Measurements from ENCODE around the gene ITPR1. TPM values are rescaled to one million over a fixed set of nuclear protein-coding genes. Genes with fewer than 3 reads are reported as not detected.
"Not testable (repeated sequence)": the region's sequence is repeated elsewhere in the genome, so short reads cannot be mapped to it uniquely, and the experiment has no call there.

The ITPR1 gene
- polyA plus RNA-seq, 1 experiment = 1.4 TPM

GRCh38 chr3:4758957-4759656 is 266.0 kb downstream of the ITPR1 start:
- Histone ChIP-seq H3K27me3 (ENCODE audit: control insufficient read depth, insufficient read depth, low read length) (peaks cover 5% of the 10 kb centered on the region), H3K4me3 (ENCODE audit: low read depth, low read length) (no peak overlapping the region), H3K36me3 (ENCODE audit: control insufficient read depth, insufficient read depth, low read length) (no peaks in the 10 kb centered on the region)
- no peak for TF ChIP-seq CTCF (IDR thresholded peaks at IDR 0.05; ENCODE audit: insufficient read depth, low read depth, low read length)
- DNase-seq (ENCODE audit: low read depth) = no peak
- POLR2A ChIA-PET = no interaction called here
- CTCF ChIA-PET = no interaction called here

- POLR2A ChIA-PET = no interaction called here
These were observed 266.7 kb downstream of the ITPR1 start for GRCh38 chr3:4759689-4760312.

GRCh38 chr3:4761759-4762158 is 268.6 kb downstream of the ITPR1 start:
- ChIA-PET CTCF (no interaction called here), POLR2A (no interaction called here)
- Histone ChIP-seq H3K36me3 (ENCODE audit: control insufficient read depth, insufficient read depth, low read length) (no peaks in the 10 kb centered on the region), H3K27me3 (ENCODE audit: control insufficient read depth, insufficient read depth, low read length) (peaks cover 1% of the 10 kb centered on the region), H3K4me3 (ENCODE audit: low read depth, low read length) (no peak overlapping the region)
- DNase-seq (ENCODE audit: low read depth) = no peak
- no peak for TF ChIP-seq CTCF (IDR thresholded peaks at IDR 0.05; ENCODE audit: insufficient read depth, low read depth, low read length)

More at GRCh38 chr3:4759689-4760312, 266.7 kb downstream of the ITPR1 start:
- H3K4me3 ChIP-seq (ENCODE audit: low read depth, low read length) = no peak overlapping the region
- DNase-seq (ENCODE audit: low read depth) = no peak
- CTCF ChIA-PET = no interaction called here
- H3K36me3 ChIP-seq (ENCODE audit: control insufficient read depth, insufficient read depth, low read length) = no peaks in the 10 kb centered on the region
- peaks cover 1% of the 10 kb centered on the region for H3K27me3 ChIP-seq (ENCODE audit: control insufficient read depth, insufficient read depth, low read length)
- TF ChIP-seq CTCF (IDR thresholded peaks at IDR 0.05; ENCODE audit: insufficient read depth, low read depth, low read length) = no peak

GRCh38 chr3:4762481-4763230 is 269.5 kb downstream of the ITPR1 start:
- DNase-seq (ENCODE audit: low read depth); H3K4me3 ChIP-seq (ENCODE audit: low read depth, low read length); POLR2A ChIA-PET; H3K27me3 ChIP-seq (ENCODE audit: control insufficient read depth, insufficient read depth, low read length); CTCF ChIA-PET; H3K36me3 ChIP-seq (ENCODE audit: control insufficient read depth, insufficient read depth, low read length): not testable (repeated sequence)

- peaks cover under 1% of the 10 kb centered on the region for H3K27me3 ChIP-seq (ENCODE audit: control insufficient read depth, insufficient read depth, low read length)
- H3K4me3 ChIP-seq (ENCODE audit: low read depth, low read length) = no peak overlapping the region
- no peak for DNase-seq (ENCODE audit: low read depth)
- CTCF ChIA-PET = interaction anchor here (0.7 to 2.6 kb wide), 4 partner anchors 8 to 217 kb away, joined by 3 to 9 read pairs (median 4); no protein-coding TSS in a partner anchor
- H3K36me3 ChIP-seq (ENCODE audit: control insufficient read depth, insufficient read depth, low read length) = no peaks in the 10 kb centered on the region
- POLR2A ChIA-PET = no interaction called here
- no peak for TF ChIP-seq CTCF (IDR thresholded peaks at IDR 0.05; ENCODE audit: insufficient read depth, low read depth, low read length)
These were observed 270.6 kb downstream of the ITPR1 start for GRCh38 chr3:4763604-4764247.
